ENCODE results near the gene IQCF2.
"Not testable (repeated sequence)": the region's sequence is repeated elsewhere in the genome, so short reads cannot be mapped to it uniquely, and the experiment has no call there.

DNA sequence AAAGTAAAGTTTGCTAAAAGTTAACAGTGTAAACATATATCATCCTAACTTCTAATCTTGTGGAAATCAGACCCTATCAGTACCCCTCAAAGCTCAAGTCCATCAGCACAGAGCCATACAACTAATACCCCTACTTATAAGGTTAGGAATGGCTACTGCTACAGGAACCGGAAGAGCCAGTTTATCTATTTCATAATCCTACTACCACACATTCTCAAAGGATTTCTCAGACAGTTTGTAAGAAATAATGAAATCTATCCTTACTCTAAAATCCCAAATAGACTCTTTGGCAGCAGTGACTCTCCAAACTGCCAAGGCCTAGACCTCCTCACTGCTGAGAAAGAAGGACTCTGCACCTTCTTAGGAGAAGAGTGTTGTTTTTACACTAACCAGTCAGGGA is 6.0 kb upstream of the IQCF2 start:
- TF ChIP-seq CTCF (IDR thresholded peaks at IDR 0.05 in 8 of 11, conservative IDR thresholded peaks at IDR 0.05 in 3 of 11); POLR2AphosphoS5 (IDR thresholded peaks at IDR 0.05); POLR2A (IDR thresholded peaks at IDR 0.05): not testable (repeated sequence)
